Suprapubic skin (tissue), 4 donors: Measurements from ENCODE around the gene TFAP2B. TPM values are rescaled to one million over a fixed set of nuclear protein-coding genes. Genes with fewer than 3 reads are reported as not detected.

Experiments
- DNase-seq, 2 donors: peaks; one replicate each; pipeline ENCODE4 v3.0.0-alpha.2; 2019; ENCODE audit warnings: low spot score in 2 of 2
- H3K27ac ChIP-seq: fragments of 200-600 bp; sonication (generic); one replicate; pipeline ENCODE4 v1.5.1; 2019
- H3K27me3 ChIP-seq: fragments of 200-600 bp; sonication (generic); one replicate; pipeline ENCODE4 v1.5.1; 2019
- H3K36me3 ChIP-seq: fragments of 200-600 bp; sonication (generic); one replicate; pipeline ENCODE4 v1.5.1; 2019
- H3K4me1 ChIP-seq: fragments of 200-600 bp; sonication (generic); one replicate; pipeline ENCODE4 v1.5.1; 2019
- H3K4me3 ChIP-seq: fragments of 200-600 bp; sonication (generic); one replicate; pipeline ENCODE4 v1.5.1; 2019; ENCODE audit warnings: mild to moderate bottlenecking
- H3K9me3 ChIP-seq: fragments of 200-600 bp; sonication (generic); one replicate; pipeline ENCODE4 v1.5.1; 2019
- EP300 ChIP-seq: sonication (generic); formaldehyde crosslinking; IDR thresholded peaks from one replicate; pipeline ENCODE4 v1.6.1; 2017; ENCODE audit warnings: antibody characterized with exemption
- POLR2A ChIP-seq, 2 donors: fragments of 450-650 bp; IDR thresholded peaks; one replicate each; pipeline ENCODE4 v1.6.1; 2017; ENCODE audit warnings: antibody characterized with exemption in 2 of 2, mild to moderate bottlenecking in 2 of 2, moderate library complexity in 2 of 2
- POLR2AphosphoS5 ChIP-seq, 3 donors: sonication (generic); formaldehyde crosslinking; IDR thresholded peaks; one replicate each; pipeline ENCODE4 v1.6.1; 2017; ENCODE audit warnings: antibody characterized with exemption in 3 of 3
- WGBS: methylation state at CpG from one replicate; pipeline ENCODE4 v1.1.5; 2018; 5-methylcytosine and 5-hydroxymethylcytosine counted together
- total RNA-seq, 4 donors: library from RNA; depleted of rRNA; stranded (reverse); fragments of >200 nt; gene quantifications; one replicate each; pipeline ENCODE4 v1.1.0, GENCODE V29; 2016
- TF ChIP-seq, protein P1 (sequence below), 2 donors: fragments of 200-600 bp in 1 of 2; fragments of 450-650 bp in 1 of 2; sonication (generic) in 1 of 2; IDR thresholded peaks; one replicate each; pipeline ENCODE4 v1.5.1; 2016 to 2019; ENCODE audit warnings: antibody characterized with exemption in 2 of 2, mild to moderate bottlenecking in 1 of 2, moderate library complexity in 1 of 2

The TFAP2B gene
- total RNA-seq, 4 donors from 2014 or later, result 4.3 to 9.0 (median 8.2) TPM

DNA sequence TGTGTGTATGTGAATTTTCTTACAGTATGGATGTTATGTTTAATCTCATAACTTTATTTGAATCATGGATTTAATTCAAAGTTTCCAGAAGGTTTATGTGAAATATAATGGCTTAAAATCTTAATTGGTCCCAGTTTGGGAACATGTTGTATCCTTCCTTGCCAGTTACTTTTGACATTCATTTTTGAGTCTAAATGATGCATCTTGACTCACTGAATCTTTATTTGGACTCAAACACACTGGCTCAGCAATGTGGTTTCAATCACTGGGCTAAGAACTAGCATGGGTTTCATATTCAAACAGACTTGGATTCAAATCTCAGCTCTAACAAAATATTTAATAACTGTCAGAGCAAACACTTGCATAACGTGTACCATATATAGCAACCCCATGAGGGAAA is 25.9 kb upstream of the TFAP2B start:
- TF ChIP-seq, protein P1, sequence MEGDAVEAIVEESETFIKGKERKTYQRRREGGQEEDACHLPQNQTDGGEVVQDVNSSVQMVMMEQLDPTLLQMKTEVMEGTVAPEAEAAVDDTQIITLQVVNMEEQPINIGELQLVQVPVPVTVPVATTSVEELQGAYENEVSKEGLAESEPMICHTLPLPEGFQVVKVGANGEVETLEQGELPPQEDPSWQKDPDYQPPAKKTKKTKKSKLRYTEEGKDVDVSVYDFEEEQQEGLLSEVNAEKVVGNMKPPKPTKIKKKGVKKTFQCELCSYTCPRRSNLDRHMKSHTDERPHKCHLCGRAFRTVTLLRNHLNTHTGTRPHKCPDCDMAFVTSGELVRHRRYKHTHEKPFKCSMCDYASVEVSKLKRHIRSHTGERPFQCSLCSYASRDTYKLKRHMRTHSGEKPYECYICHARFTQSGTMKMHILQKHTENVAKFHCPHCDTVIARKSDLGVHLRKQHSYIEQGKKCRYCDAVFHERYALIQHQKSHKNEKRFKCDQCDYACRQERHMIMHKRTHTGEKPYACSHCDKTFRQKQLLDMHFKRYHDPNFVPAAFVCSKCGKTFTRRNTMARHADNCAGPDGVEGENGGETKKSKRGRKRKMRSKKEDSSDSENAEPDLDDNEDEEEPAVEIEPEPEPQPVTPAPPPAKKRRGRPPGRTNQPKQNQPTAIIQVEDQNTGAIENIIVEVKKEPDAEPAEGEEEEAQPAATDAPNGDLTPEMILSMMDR (IDR thresholded peaks at IDR 0.05), result no peak
- TF ChIP-seq EP300, result no peak
- no peak for TF ChIP-seq POLR2A (IDR thresholded peaks at IDR 0.05)
- no peak for TF ChIP-seq POLR2AphosphoS5 (IDR thresholded peaks at IDR 0.05)
- no peaks in the 10 kb centered on the region for H3K36me3 ChIP-seq
- H3K9me3 ChIP-seq, result no peaks in the 10 kb centered on the region
- no peak overlapping the region for H3K4me3 ChIP-seq
- 40% methylated on average over 1 of the region's 1 CpG for WGBS
- H3K4me1 ChIP-seq, result no peaks in the 10 kb centered on the region
- DNase-seq, result no peak
- no peak overlapping the region for H3K27ac ChIP-seq
- no peaks in the 10 kb centered on the region for H3K27me3 ChIP-seq

DNA sequence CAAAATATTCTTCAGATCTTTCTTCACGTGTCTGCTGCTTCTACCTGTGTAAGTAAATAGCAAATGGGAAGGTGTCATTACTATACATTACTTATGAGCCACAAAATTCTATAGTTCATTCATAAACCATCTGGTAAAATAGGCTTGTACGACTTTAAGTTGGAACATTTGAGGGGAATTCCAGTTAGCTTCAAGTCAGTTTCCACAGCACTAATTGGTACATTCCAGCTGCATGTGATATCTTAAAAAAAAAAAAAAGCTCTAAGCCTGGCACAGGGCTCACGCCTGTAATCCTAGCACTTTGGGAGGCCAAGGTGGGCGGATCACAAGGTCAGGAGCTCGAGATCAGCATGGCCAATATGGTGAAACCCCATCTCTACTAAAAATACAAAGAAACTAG is 23.1 kb upstream of the TFAP2B start:
- no peak for DNase-seq
- H3K4me3 ChIP-seq, result no peak overlapping the region
- H3K9me3 ChIP-seq, result no peaks in the 10 kb centered on the region
- H3K27ac ChIP-seq, result no peak overlapping the region
- WGBS, result 46% methylated on average over 5 of the region's 5 CpGs
- H3K27me3 ChIP-seq, result no peaks in the 10 kb centered on the region
- no peaks in the 10 kb centered on the region for H3K36me3 ChIP-seq
- TF ChIP-seq, protein P1 (IDR thresholded peaks at IDR 0.05), result no peak
- TF ChIP-seq POLR2AphosphoS5 (IDR thresholded peaks at IDR 0.05) (no peak), EP300 (no peak), POLR2A (IDR thresholded peaks at IDR 0.05) (no peak)
- no peaks in the 10 kb centered on the region for H3K4me1 ChIP-seq

DNA sequence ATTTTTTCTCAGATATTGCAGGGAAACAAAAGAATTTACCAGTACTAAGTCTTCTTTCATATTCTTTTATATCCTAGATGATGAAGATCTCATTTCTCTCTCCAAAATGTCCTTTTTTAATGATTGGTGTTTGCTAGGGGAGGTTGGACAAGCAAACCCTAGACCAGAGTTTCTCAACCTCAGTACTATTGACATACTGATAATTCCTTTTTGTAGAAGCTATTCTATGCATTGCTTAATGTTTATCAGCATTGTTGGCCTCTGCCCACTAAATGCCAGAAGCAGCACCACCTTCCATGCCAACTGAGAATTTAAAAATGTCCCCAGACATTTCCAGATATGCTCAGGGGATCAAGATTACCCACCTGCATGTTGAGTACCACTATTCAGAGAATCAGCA is 14.4 kb upstream of the TFAP2B start:
- Histone ChIP-seq H3K4me1 (no peaks in the 10 kb centered on the region), H3K27me3 (no peaks in the 10 kb centered on the region), H3K36me3 (no peaks in the 10 kb centered on the region), H3K4me3 (no peak overlapping the region), H3K27ac (no peak overlapping the region), H3K9me3 (no peaks in the 10 kb centered on the region)
- no peak for TF ChIP-seq EP300
- no peak for TF ChIP-seq POLR2A (IDR thresholded peaks at IDR 0.05)
- TF ChIP-seq POLR2AphosphoS5 (IDR thresholded peaks at IDR 0.05), result no peak
- TF ChIP-seq, protein P1 (IDR thresholded peaks at IDR 0.05), result no peak
- DNase-seq, result no peak

DNA sequence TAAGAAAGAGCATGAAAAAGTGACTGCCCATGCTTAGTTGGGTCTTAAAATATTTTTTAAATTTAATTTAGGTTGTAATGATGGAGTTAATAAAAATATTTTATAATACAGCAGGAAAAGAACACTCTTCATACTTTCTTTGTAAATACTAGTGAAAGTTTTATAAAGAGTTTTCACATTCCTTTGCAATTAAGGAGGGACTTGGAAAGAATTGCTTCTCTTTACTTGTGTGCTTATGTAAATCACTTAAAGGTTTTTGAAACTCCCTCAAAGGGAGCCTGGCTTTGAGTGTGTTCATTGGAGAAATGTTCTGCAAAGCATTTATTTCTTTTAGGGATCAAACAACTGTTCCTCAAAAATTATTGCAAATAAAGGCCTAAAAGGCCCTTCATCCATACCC is 11.6 kb upstream of the TFAP2B start:
- H3K27ac ChIP-seq, result no peak overlapping the region

DNA sequence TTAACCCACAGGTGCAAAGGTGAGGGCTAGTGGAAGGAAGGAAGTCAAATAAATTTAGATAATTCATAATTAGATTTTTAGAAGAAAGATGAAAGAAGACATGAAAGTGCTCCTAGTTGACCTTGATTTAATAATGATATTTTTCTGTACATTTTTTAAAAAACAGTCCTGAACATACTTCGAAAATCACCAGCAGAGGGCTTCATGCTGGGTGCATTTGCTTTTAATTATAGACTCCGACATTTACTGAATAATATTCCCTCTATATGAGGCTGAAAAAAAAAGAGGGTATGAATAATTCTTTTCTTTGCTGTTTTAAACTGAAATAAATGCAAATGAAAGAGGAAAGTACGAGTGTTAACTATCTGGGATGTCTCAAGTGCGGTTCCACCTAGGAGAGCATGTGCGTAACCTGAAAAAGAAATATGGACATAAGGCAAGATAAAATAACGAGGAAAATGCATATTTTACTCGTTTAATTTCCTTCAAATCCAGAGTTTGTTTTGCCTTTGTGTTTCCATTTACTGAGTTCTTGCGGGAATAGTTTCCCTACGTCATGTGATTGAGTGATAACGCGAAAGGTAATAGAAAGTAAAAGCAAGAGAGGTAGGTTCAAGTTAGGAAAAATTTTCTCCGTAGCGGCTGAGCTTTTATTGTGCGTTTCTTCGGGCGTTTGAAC is 3.1 kb upstream of the TFAP2B start:
- H3K27ac ChIP-seq, result peak overlapping the region; percentile 12
- H3K27me3 ChIP-seq, result peaks cover 37% of the 10 kb centered on the region
- H3K4me3 ChIP-seq, result peak overlapping the region; percentile 52
- H3K4me1 ChIP-seq, result peaks cover 11% of the 10 kb centered on the region
- TF ChIP-seq POLR2A (IDR thresholded peaks at IDR 0.05), result no peak
- TF ChIP-seq POLR2AphosphoS5 (IDR thresholded peaks at IDR 0.05), result no peak
- TF ChIP-seq, protein P1 (IDR thresholded peaks at IDR 0.05), result peak in 1 of 2 donors; percentile 8
- no peak for TF ChIP-seq EP300
- no peak for DNase-seq
- no peaks in the 10 kb centered on the region for H3K36me3 ChIP-seq
- WGBS, result 2% methylated on average over 16 of the region's 16 CpGs
- no peaks in the 10 kb centered on the region for H3K9me3 ChIP-seq

More for the DNA sequence above, 11.6 kb upstream of the TFAP2B start:
- TF ChIP-seq, protein P1 (IDR thresholded peaks at IDR 0.05), result no peak
- TF ChIP-seq EP300, result no peak
- no peak for DNase-seq
- Histone ChIP-seq H3K36me3 (no peaks in the 10 kb centered on the region), H3K9me3 (no peaks in the 10 kb centered on the region), H3K27me3 (peaks cover 3% of the 10 kb centered on the region), H3K4me3 (no peak overlapping the region), H3K4me1 (no peaks in the 10 kb centered on the region)
